Fibroblast of skin of right biceps (primary cell): ENCODE measurements around the gene LYRM4.

ENCODE experiments used
- DNase-seq: peaks from one replicate; pipeline ENCODE4 v3.0.0-alpha.2; 2013

LYRM4 gene

GRCh38 chr6:5260661-5261544 lies at the start of gene LYRM4, which contains the start of gene FARS2:
Gene LYRM4 (minus strand): TSS chr6:5260950. CDS start chr6:5260733, 217 bp downstream.
Gene FARS2 (plus strand): TSS chr6:5261513.
- DNase-seq, result peak; percentile 89

GRCh38 chr6:5308066-5308465 lies 47.3 kb upstream of the LYRM4 start:
- no peak for DNase-seq

GRCh38 chr6:5307058-5307457 lies 46.3 kb upstream of the LYRM4 start:
- DNase-seq, result no peak

GRCh38 chr6:5305968-5306626 lies 45.3 kb upstream of the LYRM4 start:
- peak; percentile 80 for DNase-seq

GRCh38 chr6:5303682-5304081 lies 42.9 kb upstream of the LYRM4 start:
- no peak for DNase-seq

- no peak for DNase-seq
Measured at GRCh38 chr6:5302995-5303622, 42.4 kb upstream of the LYRM4 start.

GRCh38 chr6:5302220-5302946 lies 41.6 kb upstream of the LYRM4 start:
- DNase-seq, result no peak

GRCh38 chr6:5300206-5300764 lies 39.5 kb upstream of the LYRM4 start:
- no peak for DNase-seq

- DNase-seq, result no peak
Measured at GRCh38 chr6:5295623-5296022, 34.9 kb upstream of the LYRM4 start.

GRCh38 chr6:5294392-5295211 lies 33.9 kb upstream of the LYRM4 start:
- no peak for DNase-seq

- no peak for DNase-seq
Measured at GRCh38 chr6:5293692-5294091, 32.9 kb upstream of the LYRM4 start.

GRCh38 chr6:5292154-5292553 lies 31.4 kb upstream of the LYRM4 start:
- DNase-seq, result no peak

GRCh38 chr6:5290500-5290899 lies 29.8 kb upstream of the LYRM4 start:
- DNase-seq, result no peak

GRCh38 chr6:5290097-5290496 lies 29.3 kb upstream of the LYRM4 start:
- DNase-seq, result no peak

GRCh38 chr6:5287966-5288297 lies 27.2 kb upstream of the LYRM4 start:
- no peak for DNase-seq

GRCh38 chr6:5287205-5287965 lies 26.6 kb upstream of the LYRM4 start:
- DNase-seq, result peak; percentile 78

- DNase-seq, result no peak
Measured at GRCh38 chr6:5286780-5287179, 26.0 kb upstream of the LYRM4 start.

- DNase-seq, result no peak
Measured at GRCh38 chr6:5285526-5285925, 24.8 kb upstream of the LYRM4 start.

- no peak for DNase-seq
Measured at GRCh38 chr6:5285081-5285480, 24.3 kb upstream of the LYRM4 start.

GRCh38 chr6:5282191-5282623 lies 21.5 kb upstream of the LYRM4 start:
- no peak for DNase-seq

- no peak for DNase-seq
Measured at GRCh38 chr6:5280920-5281319, 20.2 kb upstream of the LYRM4 start.
